ENCODE measurements around the gene SLC12A9. TPM values are rescaled to one million over a fixed set of nuclear protein-coding genes. Genes with fewer than 3 reads are reported as not detected.

The SLC12A9 gene
- total and polyA plus RNA-seq, 2 of the 4 experiments (the other 2 are of a cell fraction), result 4.5 to 16.2 TPM

GRCh38 chr7:100829150-100829716 is 23.3 kb upstream of the SLC12A9 start:
- ATAC-seq (ENCODE audit: low read depth), result no peak

More at GRCh38 chr7:100829150-100829716, 23.3 kb upstream of the SLC12A9 start:
- Histone ChIP-seq H4K20me1 (ENCODE audit: insufficient read depth, low read length) (peaks cover 22% of the 10 kb centered on the region), H2AFZ (replicated peaks; ENCODE audit: low read length, poor library complexity) (no peak overlapping the region), H4K8ac (ENCODE audit: low read depth in 2 of 2, low read length in 2 of 2) (no peak overlapping the region), H3K23ac (ENCODE audit: low read depth, low read length) (no peak overlapping the region), H4K5ac (ENCODE audit: low read depth, low read length) (no peak overlapping the region), H2BK5ac (ENCODE audit: low read depth, low read length, poor library complexity, severe bottlenecking) (no peak overlapping the region), H3K56ac (ENCODE audit: extremely low read depth, insufficient read depth, low read length) (no peak overlapping the region), H3K4me3 (ENCODE audit: insufficient read depth, low read depth, low read length) (no peak overlapping the region), H3K9me3 (ENCODE audit: control insufficient read depth, insufficient read depth, low read length) (no peaks in the 10 kb centered on the region), H3K18ac (ENCODE audit: low read depth, low read length) (no peak overlapping the region), H2BK20ac (ENCODE audit: low read depth, low read length) (no peak overlapping the region), H3K4ac (ENCODE audit: low read depth, low read length) (no peak overlapping the region), H3K4me2 (ENCODE audit: low read depth, low read length) (no peak overlapping the region), H3K36me3 (ENCODE audit: control insufficient read depth, insufficient read depth, low read length) (no peaks in the 10 kb centered on the region), H2BK15ac (ENCODE audit: low read depth, low read length) (no peak overlapping the region), H3K9me1 (ENCODE audit: insufficient read depth, low read length) (no peaks in the 10 kb centered on the region), H3K4me1 (ENCODE audit: control insufficient read depth, insufficient read depth, low read length) (peaks cover 9% of the 10 kb centered on the region), H4K91ac (ENCODE audit: insufficient read depth, low read depth, low read length) (no peak overlapping the region; the same call in 1 of the 2 replicates), H3K79me1 (ENCODE audit: low read depth in 1 of 2, low read length in 2 of 2) (peaks cover 7 to 32% of the 10 kb centered on the region in 2 experiments; a peak in 3 of 4 replicates), H3K9ac (ENCODE audit: low read depth, low read length) (no peak overlapping the region), H3K27me3 (ENCODE audit: control insufficient read depth, insufficient read depth, low read length) (no peaks in the 10 kb centered on the region), H2BK120ac (ENCODE audit: low read depth, low read length) (no peak overlapping the region), H2AK9ac (replicated peaks; ENCODE audit: low read depth, low read length, poor library complexity) (no peak overlapping the region), H3K14ac (replicated peaks; ENCODE audit: low read depth, low read length) (no peak overlapping the region), H2AK5ac (ENCODE audit: low read depth, low read length) (no peak overlapping the region), H3K27ac (ENCODE audit: insufficient read depth, low read length) (no peak overlapping the region)
- DNase-seq, result no peak
- dilution Hi-C loops (cut with HindIII; ENCODE audit: low sequenced_read_pairs, unreplicated experiment), result no loop called here
- no TSS peak for BruUV-seq (replicated peaks)
- no CpG with 5 or more reads among the region's 20 CpGs for WGBS, 2 experiments (ENCODE audit: extremely low coverage in 2 of 2, insufficient read length in 1 of 2)
- TF ChIP-seq RFX5 (IDR thresholded peaks at IDR 0.05; ENCODE audit: low read depth, low read length), result no peak
- no peak for TF ChIP-seq FOS (IDR thresholded peaks at IDR 0.05; ENCODE audit: low read depth, low read length)
- no peak for TF ChIP-seq MAFK (IDR thresholded peaks at IDR 0.05; ENCODE audit: low read depth, low read length)
- TF ChIP-seq CEBPB (IDR thresholded peaks at IDR 0.05; ENCODE audit: low read depth, low read length), result no peak
- in situ Hi-C loops (cut with MboI; ENCODE audit: low sequenced_read_pairs), result loop anchor here (10.0 kb wide), 1 partner anchor 124 kb away; the partner anchor contains the start of gene POP7
- CTCF ChIA-PET, result no interaction called here
- POLR2A ChIA-PET (ENCODE audit: unreplicated experiment), result no interaction called here
- intact Hi-C loops (cut with micrococcal nuclease), result no loop called here

Measured in IMR-90 (cell line).